SK-N-MC (cell line): ENCODE results near the gene RMI2.

Experiments
- EZH2 ChIP-seq: fragments of 200-600 bp; sonication (generic); IDR thresholded peaks from one replicate; pipeline ENCODE4 v1.6.1; 2017; ENCODE audit warnings: antibody characterized with exemption
- POLR2AphosphoS5 ChIP-seq: IDR thresholded peaks from 2 replicates; pipeline ENCODE4 v1.6.1; 2012; ENCODE audit warnings: mild to moderate bottlenecking, low read depth, low read length, borderline replicate concordance

DNA sequence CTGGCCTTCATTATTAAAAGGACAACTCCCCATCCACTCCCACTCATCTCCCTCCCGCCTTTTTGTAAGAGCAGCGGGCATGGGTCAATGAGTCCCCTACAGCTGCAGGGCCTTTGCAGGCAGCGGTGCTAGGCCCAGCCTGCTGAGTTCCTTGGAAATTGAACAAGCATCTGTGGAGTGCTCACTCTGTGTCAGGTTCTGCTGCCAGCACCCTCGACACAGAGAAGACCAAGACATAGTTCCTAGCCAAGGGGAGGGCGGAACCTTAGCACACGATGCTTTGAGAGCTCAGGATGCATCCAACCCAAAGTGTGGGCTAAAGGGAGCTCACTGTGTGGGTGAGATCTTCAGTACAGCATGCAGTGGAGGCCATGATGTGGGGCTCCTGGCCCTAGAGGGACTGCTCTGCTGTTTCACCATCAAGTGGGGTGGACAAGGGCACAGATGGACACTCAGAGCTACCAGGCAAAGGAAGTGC is 27.6 kb downstream of the RMI2 start:
- no peak for TF ChIP-seq EZH2
- no peak for TF ChIP-seq POLR2AphosphoS5
